PFSK-1 (cell line): ENCODE measurements around the gene TLR2.

ENCODE experiments used
- FOXP2 ChIP-seq: optimal IDR thresholded peaks from 2 replicates; pipeline ENCODE3; 2011; ENCODE audit warnings: borderline replicate concordance, control low read depth, inconsistent platforms; ENCODE audit not compliant: insufficient read depth; ENCODE audit errors: extremely low read length, extremely low read depth
- POLR2AphosphoS5 ChIP-seq: IDR thresholded peaks from 2 replicates; pipeline ENCODE4 v1.6.1; 2012; ENCODE audit warnings: low read depth, mild to moderate bottlenecking, control low read depth, low read length, moderate library complexity
- REST ChIP-seq, 2 experiments: IDR thresholded peaks; 2 replicates each; pipeline versions ENCODE4 v1.6.1 to v1.8.0; 2011 to 2012; ENCODE audit warnings: low read depth in 2 of 2, low read length in 2 of 2, control low read depth in 1 of 2, inconsistent platforms in 1 of 2, mild to moderate bottlenecking in 1 of 2, moderate library complexity in 1 of 2; ENCODE audit not compliant: insufficient read depth in 1 of 2
- SIN3A ChIP-seq: IDR thresholded peaks from 2 replicates; pipeline ENCODE4 v1.6.1; 2012; ENCODE audit warnings: mild to moderate bottlenecking, low read length, moderate library complexity, borderline replicate concordance; ENCODE audit not compliant: insufficient read depth
- TAF1 ChIP-seq: IDR thresholded peaks from 2 replicates; pipeline ENCODE4 v1.6.1; 2012; ENCODE audit warnings: low read length, control low read depth, borderline replicate concordance; ENCODE audit not compliant: insufficient read depth

The TLR2 gene

GRCh38 chr4:153705743-153706468 lies 21.8 kb downstream of the TLR2 start:
- TF ChIP-seq SIN3A (no peak), FOXP2 (no peak), REST (IDR thresholded peaks at IDR 0.05; ENCODE audit: insufficient read depth in 1 of 2, low read depth in 2 of 2, low read length in 2 of 2) (no peak), POLR2AphosphoS5 (no peak), TAF1 (no peak)

GRCh38 chr4:153706519-153706918 lies 22.4 kb downstream of the TLR2 start:
- TF ChIP-seq POLR2AphosphoS5 = no peak

- TF ChIP-seq FOXP2 = no peak
- no peak for TF ChIP-seq TAF1
Observed at GRCh38 chr4:153710681-153711080, 26.6 kb downstream of the TLR2 start.

- TF ChIP-seq REST (IDR thresholded peaks at IDR 0.05; ENCODE audit: insufficient read depth in 1 of 2, low read depth in 2 of 2, low read length in 2 of 2) (no peak), POLR2AphosphoS5 (no peak), TAF1 (no peak), SIN3A (no peak), FOXP2 (no peak)
Observed at GRCh38 chr4:153713866-153714646, 30.0 kb downstream of the TLR2 start.

- TF ChIP-seq SIN3A (no peak), REST (IDR thresholded peaks at IDR 0.05; ENCODE audit: insufficient read depth in 1 of 2, low read depth in 2 of 2, low read length in 2 of 2) (no peak), TAF1 (no peak), FOXP2 (no peak), POLR2AphosphoS5 (no peak)
Observed at GRCh38 chr4:153722036-153722435, 38.0 kb downstream of the TLR2 start.

GRCh38 chr4:153724606-153725005 lies 40.5 kb downstream of the TLR2 start:
- no peak for TF ChIP-seq SIN3A

GRCh38 chr4:153725136-153725830 lies 41.2 kb downstream of the TLR2 start:
- TF ChIP-seq TAF1 = no peak
- TF ChIP-seq REST (IDR thresholded peaks at IDR 0.05; ENCODE audit: insufficient read depth in 1 of 2, low read depth in 2 of 2, low read length in 2 of 2) = no peak
- TF ChIP-seq SIN3A = no peak
- TF ChIP-seq FOXP2 = no peak
- TF ChIP-seq POLR2AphosphoS5 = no peak
